AG04450 (cell line): ENCODE measurements around the gene CDPF1. TPM values are rescaled to one million over a fixed set of nuclear protein-coding genes. Genes with fewer than 3 reads are reported as not detected.

Experiments
- CTCF ChIA-PET: fragments of 300-600, 350-600 bp; formaldehyde crosslinking; extraction: SDS; loops from one replicate; lab custom pipeline; 2022; ENCODE audit warnings: antibody characterized with exemption, inconsistent platforms; lab: Charles Lee
- POLR2A ChIA-PET: fragments of 350-600 bp; formaldehyde crosslinking; extraction: SDS; loops from one replicate; lab custom pipeline; 2021; ENCODE audit warnings: antibody characterized with exemption, inconsistent platforms; lab: Yijun Ruan, JAX
- DNase-seq: peaks from one replicate; pipeline ENCODE4 v3.0.0-alpha.2; 2011; ENCODE audit warnings: low read depth, low spot score
- H3K27ac ChIP-seq: one replicate; pipeline ENCODE4 v1.5.1; 2012; ENCODE audit warnings: low read depth, low read length, control low read depth
- H3K27me3 ChIP-seq: one replicate; pipeline ENCODE4 v1.6.0; 2012; ENCODE audit warnings: low read length; ENCODE audit not compliant: control insufficient read depth, insufficient read depth
- H3K4me3 ChIP-seq: 2 replicates; pipeline ENCODE4 v1.5.1; 2011; ENCODE audit warnings: mild to moderate bottlenecking, low read depth, low read length, control low read depth
- H3K9me3 ChIP-seq: 2 replicates; pipeline ENCODE4 v1.5.1; 2012; ENCODE audit warnings: low read length; ENCODE audit not compliant: control insufficient read depth, insufficient read depth
- polyA plus RNA-seq: library from polyadenylated mRNA; depleted of rRNA; stranded (reverse); fragments of >200 nt; gene quantifications from 2 replicates; pipeline ENCODE4 v1.2.3, GENCODE V29; 2011
- TF ChIP-seq, protein P1 (sequence below): IDR thresholded peaks from 2 replicates; pipeline ENCODE4 v1.5.1; 2011; ENCODE audit warnings: low read depth, low read length, control low read depth, inconsistent platforms

The CDPF1 gene
- polyA plus RNA-seq, 1 experiment, result 7.7 TPM

DNA sequence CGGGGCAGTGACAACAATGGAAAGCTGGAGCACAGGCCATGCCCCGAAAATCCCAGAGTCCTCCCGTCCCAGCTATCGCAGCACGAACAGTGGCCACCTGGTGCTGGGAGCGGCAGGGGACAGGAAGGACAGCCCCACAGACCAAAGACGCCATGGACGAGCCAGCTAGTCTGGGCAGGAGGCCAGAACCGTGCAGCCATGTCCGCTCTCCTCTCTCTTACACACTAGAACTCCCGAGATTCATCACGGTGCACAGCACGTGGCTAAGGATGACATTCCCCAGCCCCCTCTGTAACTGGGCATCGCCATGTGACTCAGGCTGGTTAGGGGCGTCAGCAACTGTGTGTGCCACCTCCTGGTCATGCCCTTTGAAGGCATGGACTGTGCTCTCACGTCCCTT lies 4.6 kb downstream of the CDPF1 start:
- Histone ChIP-seq H3K27ac (no peak overlapping the region), H3K4me3 (no peak overlapping the region), H3K27me3 (no peaks in the 10 kb centered on the region), H3K9me3 (no peaks in the 10 kb centered on the region; the same call in 1 of the 2 replicates)
- POLR2A ChIA-PET, result no interaction called here
- no peak for DNase-seq
- CTCF ChIA-PET, result interaction anchor here (0.6 to 1.4 kb wide), 3 partner anchors 22 to 298 kb away, joined by 3 to 4 read pairs (median 3); partner anchors contain the start of gene TTC38
- TF ChIP-seq, protein P1, sequence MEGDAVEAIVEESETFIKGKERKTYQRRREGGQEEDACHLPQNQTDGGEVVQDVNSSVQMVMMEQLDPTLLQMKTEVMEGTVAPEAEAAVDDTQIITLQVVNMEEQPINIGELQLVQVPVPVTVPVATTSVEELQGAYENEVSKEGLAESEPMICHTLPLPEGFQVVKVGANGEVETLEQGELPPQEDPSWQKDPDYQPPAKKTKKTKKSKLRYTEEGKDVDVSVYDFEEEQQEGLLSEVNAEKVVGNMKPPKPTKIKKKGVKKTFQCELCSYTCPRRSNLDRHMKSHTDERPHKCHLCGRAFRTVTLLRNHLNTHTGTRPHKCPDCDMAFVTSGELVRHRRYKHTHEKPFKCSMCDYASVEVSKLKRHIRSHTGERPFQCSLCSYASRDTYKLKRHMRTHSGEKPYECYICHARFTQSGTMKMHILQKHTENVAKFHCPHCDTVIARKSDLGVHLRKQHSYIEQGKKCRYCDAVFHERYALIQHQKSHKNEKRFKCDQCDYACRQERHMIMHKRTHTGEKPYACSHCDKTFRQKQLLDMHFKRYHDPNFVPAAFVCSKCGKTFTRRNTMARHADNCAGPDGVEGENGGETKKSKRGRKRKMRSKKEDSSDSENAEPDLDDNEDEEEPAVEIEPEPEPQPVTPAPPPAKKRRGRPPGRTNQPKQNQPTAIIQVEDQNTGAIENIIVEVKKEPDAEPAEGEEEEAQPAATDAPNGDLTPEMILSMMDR, result no peak

DNA sequence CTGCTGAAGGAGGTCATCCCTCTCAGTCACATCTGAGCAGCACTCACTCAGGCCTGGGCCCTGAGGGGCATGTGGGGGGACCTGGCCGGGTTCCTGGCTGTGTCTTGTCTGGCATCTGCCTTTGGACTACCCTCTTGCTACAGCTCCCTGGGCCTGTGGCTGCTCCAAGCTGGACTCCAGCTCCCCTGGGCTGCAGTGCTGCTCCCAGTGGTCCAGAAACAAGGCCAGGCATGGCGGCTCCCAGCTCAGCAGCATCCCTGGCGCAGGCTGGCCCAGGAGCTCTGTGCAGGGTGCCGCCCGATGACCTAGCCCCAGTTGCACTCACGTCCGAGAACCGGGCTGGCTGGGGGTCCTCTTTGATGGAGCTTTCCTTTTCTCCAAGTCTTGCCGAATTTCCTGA lies 5.3 kb downstream of the CDPF1 start:
- no peaks in the 10 kb centered on the region; the same call in 1 of the 2 replicates for H3K9me3 ChIP-seq
- no peak for DNase-seq
- POLR2A ChIA-PET, result no interaction called here
- H3K27ac ChIP-seq, result no peak overlapping the region
- no peaks in the 10 kb centered on the region for H3K27me3 ChIP-seq
- H3K4me3 ChIP-seq, result no peak overlapping the region
- CTCF ChIA-PET, result interaction anchor here (1.1 kb wide), 1 partner anchor 250 kb away, joined by 3 read pairs; no protein-coding TSS in a partner anchor
- TF ChIP-seq, protein P1, result no peak

DNA sequence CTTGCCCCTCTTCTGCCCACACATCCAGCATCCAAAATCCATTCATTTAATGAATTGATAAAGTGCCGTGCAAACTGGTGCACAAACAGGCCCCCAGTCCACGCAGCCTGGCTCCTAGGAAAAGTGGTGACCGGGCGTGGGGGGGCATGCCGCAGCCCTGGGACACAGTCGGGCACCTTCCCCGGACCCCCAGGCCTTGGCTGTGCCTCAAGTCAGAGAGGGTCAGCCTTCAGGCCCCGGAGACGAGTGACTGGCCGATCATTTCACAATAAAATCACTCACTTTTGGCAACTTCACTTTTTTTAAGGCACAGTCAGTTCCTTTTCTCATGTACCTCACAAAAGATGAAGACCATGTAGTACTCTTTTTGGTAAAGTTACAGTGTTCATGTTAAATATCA lies 8.0 kb downstream of the CDPF1 start:
- no peaks in the 10 kb centered on the region; the same call in 1 of the 2 replicates for H3K9me3 ChIP-seq
- no peak overlapping the region for H3K27ac ChIP-seq
- POLR2A ChIA-PET, result no interaction called here
- no peaks in the 10 kb centered on the region for H3K27me3 ChIP-seq
- TF ChIP-seq, protein P1, result no peak
- no peak for DNase-seq
- CTCF ChIA-PET, result no interaction called here
- H3K4me3 ChIP-seq, result no peak overlapping the region

DNA sequence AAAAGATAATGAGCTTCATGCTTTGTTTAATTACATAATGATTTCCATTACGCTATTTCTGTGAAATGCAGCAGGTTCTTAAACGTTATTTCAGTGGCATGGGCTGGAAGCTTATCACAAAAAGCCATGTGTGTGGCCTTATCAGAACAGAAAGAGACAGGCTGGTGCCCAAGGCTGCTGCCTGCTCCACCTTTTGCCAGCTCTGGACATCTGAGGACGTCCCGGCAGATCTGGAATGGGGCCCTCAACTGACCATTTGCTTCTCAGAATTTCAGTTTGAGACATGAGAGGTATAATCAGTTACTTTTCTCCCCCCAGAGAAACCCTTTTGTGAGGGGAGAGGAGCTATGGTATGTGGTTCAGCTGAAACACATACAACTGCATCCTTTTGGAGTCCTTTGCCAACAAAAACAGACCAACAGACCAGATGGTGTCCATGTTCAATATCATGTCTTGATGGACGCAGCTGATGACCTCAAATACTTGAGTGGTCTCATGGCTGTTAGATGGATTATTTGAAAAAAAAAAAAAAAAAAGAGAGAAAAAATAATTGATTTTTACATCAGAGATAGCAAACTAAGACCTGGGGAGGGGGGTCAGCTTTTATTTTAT lies 8.6 kb downstream of the CDPF1 start:
- POLR2A ChIA-PET, result no interaction called here
- Histone ChIP-seq H3K27ac (no peak overlapping the region), H3K9me3 (no peaks in the 10 kb centered on the region; the same call in 1 of the 2 replicates), H3K27me3 (no peaks in the 10 kb centered on the region), H3K4me3 (no peak overlapping the region)
- CTCF ChIA-PET, result no interaction called here
- no peak for DNase-seq
- TF ChIP-seq, protein P1, result no peak

DNA sequence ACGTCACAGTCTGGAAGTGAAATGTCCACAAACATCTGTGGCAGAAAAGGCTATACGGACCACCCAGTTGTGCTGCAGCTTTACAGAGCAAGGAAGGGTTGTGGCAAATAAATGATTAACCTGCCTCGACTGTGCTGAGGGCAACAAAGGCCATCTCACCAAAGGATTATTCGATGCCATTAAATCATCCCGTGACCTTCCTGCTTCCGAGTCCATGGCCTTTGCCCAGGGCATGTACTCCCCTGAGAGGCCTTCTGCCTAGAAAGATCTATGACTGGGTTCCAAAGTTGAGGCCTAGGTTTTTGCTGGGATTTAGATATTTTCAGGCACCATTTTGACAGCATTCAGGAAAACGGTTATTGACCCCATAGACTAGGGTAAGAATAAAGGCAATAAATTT lies 9.2 kb downstream of the CDPF1 start:
- no peaks in the 10 kb centered on the region; the same call in 1 of the 2 replicates for H3K9me3 ChIP-seq
- no peak for DNase-seq
- ChIA-PET CTCF (no interaction called here), POLR2A (no interaction called here)
- H3K27me3 ChIP-seq, result no peaks in the 10 kb centered on the region
- TF ChIP-seq, protein P1, result no peak
- H3K4me3 ChIP-seq, result no peak overlapping the region
- no peak overlapping the region for H3K27ac ChIP-seq
